Measurements from ENCODE around the gene GOLGA5.
"Not testable (repeated sequence)": the region's sequence is repeated elsewhere in the genome, so short reads cannot be mapped to it uniquely, and the experiment has no call there.

GOLGA5 gene

GRCh38 chr14:92793709-92794546 lies at the start of gene GOLGA5:
Gene GOLGA5 (plus strand): TSS chr14:92794305. CDS start chr14:92797438, 3,133 bp downstream.
- peak; percentile 99 for DNase-seq

- DNase-seq: no peak
Observed at GRCh38 chr14:92747701-92748258, 46.3 kb upstream of the GOLGA5 start.

- DNase-seq: peak; percentile 92
Observed at GRCh38 chr14:92748259-92749016, 45.7 kb upstream of the GOLGA5 start, which contains the start of gene LGMN. Gene LGMN (minus strand): TSS chr14:92748627. CDS start chr14:92732786, 15,841 bp downstream.

DNA sequence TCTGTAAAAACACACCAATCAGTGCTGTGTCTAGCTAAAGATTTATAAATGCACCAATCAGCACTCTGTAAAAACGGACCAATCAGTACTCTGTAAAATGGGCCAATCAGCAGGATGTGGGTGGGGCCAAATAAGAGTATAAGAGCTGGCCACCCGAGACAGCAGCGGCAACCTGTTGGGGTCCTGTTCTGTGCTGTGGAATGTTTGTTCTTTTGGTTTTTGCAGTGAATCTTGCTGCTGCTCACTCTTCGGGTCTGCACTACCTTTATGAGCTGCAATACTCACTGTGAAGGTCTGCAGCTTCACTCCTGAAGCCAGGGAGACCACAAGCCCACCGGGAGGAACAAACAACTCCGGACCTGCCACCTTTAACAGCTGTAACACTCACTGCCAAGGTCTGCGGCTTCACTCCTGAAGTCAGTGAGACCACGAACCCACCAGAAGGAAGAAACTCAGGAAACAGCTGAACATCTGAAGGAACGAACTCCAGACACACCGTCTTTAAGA lies 43.8 kb upstream of the GOLGA5 start:
- not testable (repeated sequence) for DNase-seq

DNA sequence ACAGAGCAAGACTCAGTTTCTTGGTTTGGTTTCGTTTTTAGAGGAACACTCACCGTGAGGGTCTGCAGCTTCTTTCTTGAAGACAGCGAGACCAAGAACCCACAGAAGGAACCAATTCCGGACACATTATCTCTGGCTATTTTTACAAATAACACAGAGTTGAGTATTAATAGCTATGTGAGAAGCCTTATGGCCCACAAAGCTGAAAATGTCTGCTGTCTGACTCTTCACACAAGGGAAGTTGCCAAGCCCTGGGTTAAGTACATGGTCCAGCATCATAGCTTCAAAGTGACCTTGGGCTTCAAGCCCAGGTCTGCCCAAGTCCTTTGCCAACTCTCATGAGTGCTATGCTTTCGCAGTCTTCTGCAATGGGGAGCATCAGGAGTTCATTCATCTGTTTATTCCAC lies 43.1 kb upstream of the GOLGA5 start:
- DNase-seq: no peak

GRCh38 chr14:92751819-92752218 lies 42.3 kb upstream of the GOLGA5 start:
- no peak for DNase-seq

DNA sequence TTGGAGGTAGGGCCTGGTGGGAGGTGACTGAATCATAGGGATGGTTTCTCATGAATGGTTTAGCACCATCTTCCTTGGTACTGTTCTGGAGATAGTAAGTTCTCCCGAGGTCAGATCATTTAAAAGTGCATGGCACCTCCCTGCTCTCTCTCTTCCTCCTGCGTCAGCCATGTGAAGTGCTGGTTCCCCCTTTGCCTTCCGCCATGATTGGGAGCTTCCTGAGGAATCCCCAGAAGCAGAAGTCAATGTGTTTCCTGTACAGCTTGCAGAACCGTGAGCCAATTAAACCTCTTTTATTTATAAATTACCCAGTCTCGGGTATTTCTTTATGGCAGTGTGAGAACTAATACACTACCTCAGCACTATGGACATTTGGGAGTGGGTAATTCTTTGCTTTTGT lies 40.9 kb upstream of the GOLGA5 start:
- DNase-seq: no peak

DNA sequence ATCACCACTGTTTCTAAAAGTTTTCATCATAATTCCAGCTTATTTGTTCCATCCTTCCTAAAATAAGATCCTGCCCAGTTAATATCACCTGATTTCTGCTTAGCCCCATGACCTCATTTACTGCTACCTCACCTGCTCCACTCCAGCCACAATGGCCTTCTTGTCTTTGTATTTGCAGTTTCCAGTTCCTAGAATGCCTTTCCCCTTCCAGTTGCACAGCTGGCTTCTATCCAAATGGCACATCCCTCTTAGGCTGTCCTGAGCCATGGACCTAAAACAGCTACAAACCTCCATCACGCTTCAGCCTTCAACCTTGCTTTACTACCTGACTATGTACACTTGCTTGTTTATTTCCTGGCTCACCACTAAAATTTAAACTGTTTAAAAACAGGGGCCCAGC lies 39.1 kb upstream of the GOLGA5 start:
- DNase-seq: no peak

- no peak for DNase-seq
Observed at GRCh38 chr14:92755495-92755894, 38.6 kb upstream of the GOLGA5 start.

DNA sequence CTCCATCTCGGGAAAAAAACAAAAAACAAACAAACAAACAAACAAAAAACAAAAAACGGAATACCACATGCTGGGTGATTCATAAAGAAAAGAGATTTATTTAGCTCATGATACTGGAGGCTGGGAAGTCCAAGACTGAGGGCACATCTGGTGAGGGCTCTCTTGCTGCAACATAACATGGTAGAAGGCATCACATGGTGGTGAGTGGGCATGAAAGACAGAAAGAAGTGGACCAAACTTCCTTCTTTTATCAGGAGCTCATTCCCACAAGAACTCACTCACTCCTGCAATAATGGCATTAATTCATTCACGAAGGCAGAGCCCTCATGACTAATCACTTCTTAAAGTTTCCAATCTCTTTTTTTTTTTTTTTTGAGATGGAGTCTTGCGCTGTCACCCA lies 37.7 kb upstream of the GOLGA5 start:
- no peak for DNase-seq

- DNase-seq: no peak
Observed at GRCh38 chr14:92759300-92759678, 34.8 kb upstream of the GOLGA5 start.

GRCh38 chr14:92759679-92760523 lies 34.2 kb upstream of the GOLGA5 start:
- DNase-seq: no peak

- DNase-seq: no peak
Observed at GRCh38 chr14:92760524-92760805, 33.6 kb upstream of the GOLGA5 start.

DNA sequence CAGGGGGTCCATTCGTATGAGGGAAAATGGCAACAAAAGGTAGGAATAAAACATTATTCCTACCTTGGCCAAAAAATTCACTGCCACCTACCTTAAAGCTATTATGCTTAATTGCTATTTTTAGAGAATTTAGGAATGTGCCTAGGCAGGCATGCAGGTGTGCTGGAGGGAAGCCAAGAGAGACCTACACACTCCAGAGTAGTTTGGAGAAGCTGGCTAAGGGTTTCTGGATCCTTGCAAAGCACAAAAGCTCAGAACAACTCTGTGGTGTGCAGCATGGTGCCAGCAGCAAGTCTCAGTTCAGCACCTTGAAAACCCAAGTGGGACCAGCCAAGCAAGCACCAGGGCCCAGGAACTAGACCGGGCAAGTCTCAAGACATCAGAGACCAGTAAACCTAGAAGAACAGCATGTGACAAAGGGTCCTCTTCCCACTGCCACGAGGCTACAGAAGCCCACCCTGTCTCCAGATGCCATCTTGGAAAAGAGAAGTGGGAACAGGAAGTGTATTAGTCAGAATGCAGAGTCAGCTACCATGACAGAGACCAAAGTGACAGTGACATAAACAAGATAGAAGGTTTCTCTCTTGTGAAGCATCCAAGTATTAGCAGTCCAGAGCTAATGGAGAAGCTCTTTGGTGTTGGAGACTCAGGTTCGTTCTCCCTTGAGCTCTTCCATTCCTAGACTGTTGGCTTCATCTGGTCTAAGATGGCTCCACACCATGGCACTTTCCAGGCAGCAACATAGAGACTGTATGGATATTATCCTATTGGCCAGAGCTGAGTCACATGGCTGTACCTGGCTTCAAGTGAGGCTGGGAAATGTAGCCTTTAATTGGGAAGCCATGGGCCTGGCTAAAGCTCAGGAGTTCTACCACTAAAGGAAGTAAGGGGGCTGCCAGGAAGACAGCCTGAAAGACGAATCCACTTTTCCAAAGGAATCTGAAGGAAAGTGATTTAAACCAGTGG lies 30.2 kb upstream of the GOLGA5 start:
- not testable (repeated sequence) for DNase-seq

DNA sequence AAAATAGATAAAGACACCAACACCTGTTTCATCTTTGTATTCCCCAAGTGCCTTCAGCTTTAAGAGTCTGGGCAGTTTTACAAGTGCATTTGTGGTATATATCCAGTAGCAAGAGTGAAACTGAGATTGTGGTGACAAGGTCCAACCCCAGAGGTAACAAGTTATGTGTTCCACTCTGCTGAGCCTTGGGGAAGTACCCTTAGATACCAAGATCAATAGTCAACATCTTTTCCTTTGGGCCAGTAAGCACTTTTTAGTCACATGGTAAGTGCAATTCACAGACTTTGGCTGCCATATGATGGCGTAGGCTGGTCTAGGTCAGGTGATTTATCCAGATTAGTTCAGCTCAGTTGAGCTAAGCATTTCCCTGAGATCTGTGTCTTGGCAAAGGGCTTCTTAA lies 25.9 kb upstream of the GOLGA5 start:
- DNase-seq: not testable (repeated sequence)

GRCh38 chr14:92768795-92769194 lies 25.3 kb upstream of the GOLGA5 start:
- no peak for DNase-seq

- DNase-seq: no peak
Observed at GRCh38 chr14:92770484-92770883, 23.6 kb upstream of the GOLGA5 start.

DNA sequence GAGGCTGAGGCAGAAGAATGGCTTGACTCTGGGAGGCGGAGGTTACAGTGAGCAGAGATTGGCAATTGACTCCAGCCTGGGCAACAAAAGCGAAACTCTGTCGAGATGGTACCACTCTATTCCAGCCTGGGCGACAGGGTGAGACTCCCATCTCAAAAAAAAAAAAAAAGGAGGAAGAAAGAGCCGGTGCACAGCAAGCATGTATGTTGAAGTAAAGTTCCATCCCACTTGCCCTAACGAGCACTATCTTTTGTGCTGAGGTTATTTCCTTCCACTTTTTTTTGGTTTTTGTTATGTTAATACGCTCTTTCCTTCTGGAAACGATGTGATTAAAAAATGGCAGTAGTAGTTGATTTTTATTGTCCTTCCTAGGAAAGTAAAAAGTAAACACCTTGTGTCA lies 19.5 kb upstream of the GOLGA5 start:
- DNase-seq: no peak

DNA sequence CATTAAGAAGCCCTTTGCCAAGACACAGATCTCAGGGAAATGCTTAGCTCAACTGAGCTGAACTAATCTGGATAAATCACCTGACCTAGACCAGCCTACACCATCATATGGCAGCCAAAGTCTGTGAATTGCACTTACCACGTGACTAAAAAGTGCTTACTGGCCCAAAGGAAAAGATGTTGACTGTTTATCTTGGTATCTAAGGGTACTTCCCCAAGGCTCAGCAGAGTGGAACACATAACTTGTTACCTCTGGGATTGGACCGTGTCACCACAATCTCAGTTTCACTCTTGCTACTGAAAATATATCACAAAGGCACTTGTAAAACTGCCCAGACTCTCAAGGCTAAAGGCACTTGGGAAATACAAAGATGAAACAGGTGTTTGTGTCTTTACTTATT lies 18.8 kb upstream of the GOLGA5 start:
- DNase-seq: not testable (repeated sequence)

- DNase-seq: not testable (repeated sequence)
Observed at GRCh38 chr14:92778868-92779565, 15.1 kb upstream of the GOLGA5 start.

All from NCI-H2107 (cell line).